K562 (cell line): Measurements from ENCODE around the gene LDB2. TPM values are rescaled to one million over a fixed set of nuclear protein-coding genes. Genes with fewer than 3 reads are reported as not detected.

Experiments
- ATAC-seq: fragments of 200-7000 bp; cut with Tn5 transposase; 3 replicates; pipeline ENCODE4 v1.9.1; 2020; ENCODE audit warnings: moderate library complexity
- BruUV-seq: library from RNA; stranded (reverse); fragments of 400-500 nt; replicated peaks from 2 replicates; lab custom pipeline; 2021; lab: Mats Ljungman, UMichigan
- CTCF ChIA-PET: fragments of 300-600 bp; formaldehyde crosslinking; extraction: SDS; loops from one replicate; lab custom pipeline; 2021; ENCODE audit warnings: low intra/inter-chr PET ratio; lab: Yijun Ruan, JAX
- POLR2A ChIA-PET: fragments of 300-600, 350-650 bp; sonication (Branson Sonifier 250); formaldehyde crosslinking; extraction: SDS; loops from one replicate; lab custom pipeline; 2021; ENCODE audit warnings: antibody characterized with exemption, inconsistent platforms; lab: Yijun Ruan, JAX
- DNase-seq, 4 experiments: peaks; one replicate each; pipeline versions ENCODE4 v3.0.0 to v3.0.0-alpha.2; 2011 to 2018; ENCODE audit warnings: low spot score in 3 of 4, mixed read lengths in 3 of 4; ENCODE audit errors: extremely low read depth in 1 of 4
- FAIRE-seq: peaks from 2 replicates; lab custom pipeline; 2011; peaks lifted over from hg19 to GRCh38; lab: Jason Lieb, UNC
- H2AFZ ChIP-seq: 2 replicates; pipeline ENCODE4 v1.6.0; 2011; ENCODE audit warnings: low read depth, low read length, control low read depth, inconsistent platforms
- H3K27ac ChIP-seq: fragments of 200-600 bp; 3 replicates; pipeline ENCODE4 v1.8.0; 2011; ENCODE audit warnings: low read depth, mild to moderate bottlenecking, control low read depth, inconsistent platforms, low read length, moderate library complexity, mixed read lengths; ENCODE audit errors: extremely low read depth
- H3K27me3 ChIP-seq, 2 experiments: fragments of 300-600 bp in 1 of 2; 2 replicates in 1 of 2; 3 replicates in 1 of 2; pipeline versions ENCODE4 v1.6.0 to v1.8.0; 2011; ENCODE audit warnings: inconsistent platforms in 2 of 2, low read length in 2 of 2, mild to moderate bottlenecking in 1 of 2, mixed read lengths in 1 of 2, moderate library complexity in 1 of 2; ENCODE audit not compliant: control insufficient read depth in 2 of 2, insufficient read depth in 2 of 2
- H3K36me3 ChIP-seq: fragments of 300-600 bp; 3 replicates; pipeline ENCODE4 v1.8.0; 2011; ENCODE audit warnings: mild to moderate bottlenecking, low read length, inconsistent platforms; ENCODE audit not compliant: control insufficient read depth, insufficient read depth
- H3K4me1 ChIP-seq, 2 experiments: fragments of 200-600 bp in 1 of 2; replicated peaks in 1 of 2; 2 replicates in 1 of 2; 3 replicates in 1 of 2; pipeline versions ENCODE4 v1.5.1 to v1.8.0; 2011; ENCODE audit warnings: inconsistent platforms in 2 of 2, low read length in 2 of 2, mild to moderate bottlenecking in 1 of 2, mixed read lengths in 1 of 2, moderate library complexity in 1 of 2; ENCODE audit not compliant: control insufficient read depth in 2 of 2, insufficient read depth in 2 of 2
- H3K4me2 ChIP-seq: 2 replicates; pipeline ENCODE4 v1.6.1; 2011; ENCODE audit warnings: low read length, control low read depth, inconsistent platforms, mixed read lengths; ENCODE audit not compliant: insufficient read depth
- H3K4me3 ChIP-seq: fragments of 200-600 bp; sonication (generic), shearing (Covaris generic); 2 replicates; pipeline ENCODE4 v1.5.1; 2016; ENCODE audit warnings: control low read depth, inconsistent platforms
- H3K79me2 ChIP-seq: fragments of 200-600 bp; 3 replicates; pipeline ENCODE4 v1.8.0; 2011; ENCODE audit warnings: low read length, inconsistent platforms; ENCODE audit not compliant: control insufficient read depth, insufficient read depth
- H3K9ac ChIP-seq, 2 experiments: 2 replicates each; pipeline versions ENCODE4 v1.6.0 to v1.6.1; 2011; ENCODE audit warnings: low read depth in 2 of 2, low read length in 2 of 2, control low read depth in 1 of 2, inconsistent platforms in 1 of 2, mild to moderate bottlenecking in 1 of 2, mixed read lengths in 1 of 2; ENCODE audit not compliant: insufficient read depth in 1 of 2
- H3K9me1 ChIP-seq: one replicate; pipeline ENCODE4 v1.6.0; 2011; ENCODE audit warnings: inconsistent platforms, mild to moderate bottlenecking, low read length, moderate library complexity; ENCODE audit not compliant: control insufficient read depth, insufficient read depth
- H3K9me3 ChIP-seq: replicated peaks from 2 replicates; pipeline ENCODE4 v1.5.1; 2011; ENCODE audit warnings: low read depth, low read length, inconsistent platforms; ENCODE audit not compliant: control insufficient read depth, insufficient read depth
- H4K20me1 ChIP-seq: replicated peaks from 2 replicates; pipeline ENCODE4 v1.6.1; 2011; ENCODE audit warnings: low read length, inconsistent platforms, mixed read lengths; ENCODE audit not compliant: control insufficient read depth, insufficient read depth
- MAZ ChIP-seq, 2 experiments: fragments of 450-650 bp in 1 of 2; sonication (generic) in 1 of 2; formaldehyde crosslinking; IDR thresholded peaks in 1 of 2; conservative IDR thresholded peaks in 1 of 2; 2 replicates each; pipeline versions ENCODE4 v1.4.0 to v1.5.0; 2020; ENCODE audit warnings: mild to moderate bottlenecking in 1 of 2, missing genetic modification reagents in 1 of 2
- RB1 ChIP-seq: fragments of 450-650 bp; IDR thresholded peaks from 2 replicates; pipeline ENCODE4 v1.6.1; 2017; ENCODE audit warnings: low read depth, mild to moderate bottlenecking
- ZFP36 ChIP-seq: fragments of 150-350 bp; IDR thresholded peaks from 2 replicates; pipeline ENCODE4 v1.6.1; 2018; ENCODE audit warnings: low read length, low read depth; ENCODE audit not compliant: partially characterized antibody
- WGBS: fragments of 100-300 bp; shearing (Covaris generic); methylation state at CpG from one replicate; pipeline ENCODE4 v1.1.6; 2016; ENCODE audit warnings: low coverage, mixed read lengths; ENCODE audit not compliant: insufficient coverage; ENCODE audit errors: missing lambda C conversion rate; 5-methylcytosine and 5-hydroxymethylcytosine counted together
- in situ Hi-C: fragments of 300-500 bp; cut with MboI; formaldehyde crosslinking; loops from 4 replicates; pipeline ENCODE4 v1.15.0; 2018; ENCODE audit warnings: inconsistent platforms, mixed read lengths
- intact Hi-C: fragments of 100-400 bp; cut with micrococcal nuclease; formaldehyde crosslinking; loops from 2 replicates; pipeline ENCODE4 v1.14.2; 2022
- polyA plus RNA-seq, 8 experiments: library from polyadenylated mRNA; depleted of rRNA in 4 of 8; stranded (reverse) in 5 of 8; unstranded in 3 of 8; fragments of >200 nt; fragmentation: Nextera tagmentation in 2 of 8; fragmentation: Illumina TruSeq in 1 of 8; extraction: Ambion mirVana in 2 of 8; extraction: Trizol in 1 of 8; gene quantifications; 2 replicates each; pipeline versions ENCODE4 v1.2.1 to v1.2.3, GENCODE V29; 2011 to 2014; ENCODE audit warnings: inconsistent platforms in 1 of 8, missing spikeins in 1 of 8
- total RNA-seq, 7 experiments: library from RNA; depleted of rRNA in 6 of 7; stranded (reverse); fragments of >200 nt in 6 of 7; fragmentation: Illumina TruSeq in 2 of 7; extraction: Trizol in 2 of 7; gene quantifications; 2 replicates each; pipeline versions ENCODE4 v1.2.1 to v1.2.3, GENCODE V29; 2011 to 2021; ENCODE audit warnings: low replicate concordance in 1 of 7
- TF ChIP-seq, protein P1 (sequence below): fragments of 450-650 bp; IDR thresholded peaks from 2 replicates; pipeline ENCODE4 v1.7.1; 2018; ENCODE audit warnings: mild to moderate bottlenecking, low read depth; ENCODE audit not compliant: partially characterized antibody
- TF ChIP-seq, protein P2 (sequence below): sonication (generic); formaldehyde crosslinking; IDR thresholded peaks from 2 replicates; pipeline ENCODE4 v1.8.0; 2022; ENCODE audit warnings: missing genetic modification reagents, mild to moderate bottlenecking, borderline replicate concordance

LDB2 gene
- total and polyA plus RNA-seq, 9 of the 15 experiments (the other 6 are each of a cell fraction or from before 2014, with no cell fraction given), result 0.10 to 0.20 TPM; not detected in 7

DNA sequence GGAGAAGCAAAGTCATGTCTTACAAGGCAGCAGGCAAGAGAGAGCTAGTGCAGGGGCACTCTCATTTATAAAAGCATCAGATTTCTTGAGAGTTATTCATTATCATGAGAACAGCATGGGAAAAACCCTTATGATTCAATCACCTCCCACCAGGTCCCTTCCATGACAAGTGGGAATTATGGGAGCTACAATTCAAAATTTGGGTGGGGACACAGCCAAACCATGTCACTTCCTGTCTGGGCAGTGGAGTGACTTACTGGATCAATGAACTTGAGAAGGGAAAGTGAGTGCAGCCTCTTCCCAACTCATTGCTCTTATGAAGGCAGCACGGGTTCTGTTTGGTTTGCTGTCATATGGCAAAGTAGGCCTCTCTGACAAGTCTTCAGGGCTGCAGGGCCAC, 410.4 kb downstream of the LDB2 start (continued):
- TF ChIP-seq, protein P1, sequence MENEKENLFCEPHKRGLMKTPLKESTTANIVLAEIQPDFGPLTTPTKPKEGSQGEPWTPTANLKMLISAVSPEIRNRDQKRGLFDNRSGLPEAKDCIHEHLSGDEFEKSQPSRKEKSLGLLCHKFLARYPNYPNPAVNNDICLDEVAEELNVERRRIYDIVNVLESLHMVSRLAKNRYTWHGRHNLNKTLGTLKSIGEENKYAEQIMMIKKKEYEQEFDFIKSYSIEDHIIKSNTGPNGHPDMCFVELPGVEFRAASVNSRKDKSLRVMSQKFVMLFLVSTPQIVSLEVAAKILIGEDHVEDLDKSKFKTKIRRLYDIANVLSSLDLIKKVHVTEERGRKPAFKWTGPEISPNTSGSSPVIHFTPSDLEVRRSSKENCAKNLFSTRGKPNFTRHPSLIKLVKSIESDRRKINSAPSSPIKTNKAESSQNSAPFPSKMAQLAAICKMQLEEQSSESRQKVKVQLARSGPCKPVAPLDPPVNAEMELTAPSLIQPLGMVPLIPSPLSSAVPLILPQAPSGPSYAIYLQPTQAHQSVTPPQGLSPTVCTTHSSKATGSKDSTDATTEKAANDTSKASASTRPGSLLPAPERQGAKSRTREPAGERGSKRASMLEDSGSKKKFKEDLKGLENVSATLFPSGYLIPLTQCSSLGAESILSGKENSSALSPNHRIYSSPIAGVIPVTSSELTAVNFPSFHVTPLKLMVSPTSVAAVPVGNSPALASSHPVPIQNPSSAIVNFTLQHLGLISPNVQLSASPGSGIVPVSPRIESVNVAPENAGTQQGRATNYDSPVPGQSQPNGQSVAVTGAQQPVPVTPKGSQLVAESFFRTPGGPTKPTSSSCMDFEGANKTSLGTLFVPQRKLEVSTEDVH, result no peak
- TF ChIP-seq MAZ (CRISPR knock-in tag; conservative IDR thresholded peaks at IDR 0.05 in 1 of 2, IDR thresholded peaks at IDR 0.05 in 1 of 2) (no peak), RB1 (no peak)

DNA sequence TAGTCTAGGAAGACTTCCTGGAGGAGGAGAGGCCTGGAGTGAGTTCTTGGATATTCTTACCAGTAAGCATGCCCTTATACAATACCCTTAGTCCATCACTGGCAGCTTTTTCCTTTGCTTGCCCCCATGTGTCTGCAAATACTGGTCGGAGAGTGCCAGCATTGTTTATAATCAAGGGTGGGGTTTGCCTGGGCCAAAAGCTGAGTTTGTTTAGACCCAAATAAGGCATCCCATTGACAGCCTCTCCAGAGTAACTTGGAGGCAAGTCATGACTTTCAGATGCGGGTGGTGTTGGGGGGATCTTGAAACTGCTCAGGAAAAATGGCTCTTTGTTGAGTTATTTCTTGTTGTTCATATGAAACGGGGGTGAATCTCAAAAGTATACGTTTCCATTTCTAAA, 413.7 kb downstream of the LDB2 start:
- H3K27me3 ChIP-seq, result no peaks in the 10 kb centered on the region
- intact Hi-C loops, result no loop called here
- CTCF ChIA-PET, result no interaction called here
- FAIRE-seq (no peak), ATAC-seq (no peak), DNase-seq (no peak)
- WGBS, result 0% methylated on average over 4 of the region's 4 CpGs
- no peak overlapping the region for H3K27ac ChIP-seq
- no peaks in the 10 kb centered on the region for H3K9me3 ChIP-seq
- no peaks in the 10 kb centered on the region for H4K20me1 ChIP-seq
- no peaks in the 10 kb centered on the region for H3K9me1 ChIP-seq
- no peak overlapping the region for H3K4me2 ChIP-seq
- no peak overlapping the region for H3K9ac ChIP-seq
- no peaks in the 10 kb centered on the region for H3K36me3 ChIP-seq
- H2AFZ ChIP-seq, result no peak overlapping the region
- peak; percentile 19 for TF ChIP-seq ZFP36
- TF ChIP-seq, protein P2, sequence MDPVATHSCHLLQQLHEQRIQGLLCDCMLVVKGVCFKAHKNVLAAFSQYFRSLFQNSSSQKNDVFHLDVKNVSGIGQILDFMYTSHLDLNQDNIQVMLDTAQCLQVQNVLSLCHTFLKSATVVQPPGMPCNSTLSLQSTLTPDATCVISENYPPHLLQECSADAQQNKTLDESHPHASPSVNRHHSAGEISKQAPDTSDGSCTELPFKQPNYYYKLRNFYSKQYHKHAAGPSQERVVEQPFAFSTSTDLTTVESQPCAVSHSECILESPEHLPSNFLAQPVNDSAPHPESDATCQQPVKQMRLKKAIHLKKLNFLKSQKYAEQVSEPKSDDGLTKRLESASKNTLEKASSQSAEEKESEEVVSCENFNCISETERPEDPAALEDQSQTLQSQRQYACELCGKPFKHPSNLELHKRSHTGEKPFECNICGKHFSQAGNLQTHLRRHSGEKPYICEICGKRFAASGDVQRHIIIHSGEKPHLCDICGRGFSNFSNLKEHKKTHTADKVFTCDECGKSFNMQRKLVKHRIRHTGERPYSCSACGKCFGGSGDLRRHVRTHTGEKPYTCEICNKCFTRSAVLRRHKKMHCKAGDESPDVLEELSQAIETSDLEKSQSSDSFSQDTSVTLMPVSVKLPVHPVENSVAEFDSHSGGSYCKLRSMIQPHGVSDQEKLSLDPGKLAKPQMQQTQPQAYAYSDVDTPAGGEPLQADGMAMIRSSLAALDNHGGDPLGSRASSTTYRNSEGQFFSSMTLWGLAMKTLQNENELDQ (CRISPR knock-in tag), result no peak
- no peaks in the 10 kb centered on the region for H3K79me2 ChIP-seq
- no peaks in the 10 kb centered on the region for H3K4me1 ChIP-seq
- no peak overlapping the region for H3K4me3 ChIP-seq
- POLR2A ChIA-PET, result no interaction called here
- no TSS peak for BruUV-seq
- in situ Hi-C loops, result no loop called here
